DND-41 (cell line): ENCODE results near the gene ISG15.
A peak's percentile ranks its signal among the peaks of the same experiment; 100 is the strongest.

Experiments used
- ATAC-seq: fragments of 200-7000 bp; cut with Tn5 transposase; 3 replicates; pipeline ENCODE4 v1.9.1; 2021; ENCODE audit warnings: low read depth; ENCODE audit not compliant: insufficient read depth
- DNase-seq: peaks from one replicate; pipeline ENCODE4 v3.0.0-alpha.2; 2020
- H2AFZ ChIP-seq: 2 replicates; pipeline ENCODE4 v1.6.0; 2012; ENCODE audit warnings: low read depth, low read length
- H3K27ac ChIP-seq: 2 replicates; pipeline ENCODE4 v1.5.1; 2012; ENCODE audit warnings: low read length, inconsistent platforms
- H3K27me3 ChIP-seq: fragments of 200-600 bp; sonication (generic); 2 replicates; pipeline ENCODE4 v1.6.0; 2012; ENCODE audit warnings: low read length, mild to moderate bottlenecking, inconsistent platforms; ENCODE audit not compliant: insufficient read depth, poor library complexity
- H3K36me3 ChIP-seq: 2 replicates; pipeline ENCODE4 v1.5.1; 2012; ENCODE audit warnings: low read length, inconsistent platforms; ENCODE audit not compliant: insufficient read depth
- H3K4me1 ChIP-seq: 2 replicates; pipeline ENCODE4 v1.5.1; 2012; ENCODE audit warnings: mild to moderate bottlenecking, low read length; ENCODE audit not compliant: insufficient read depth
- H3K4me2 ChIP-seq: 2 replicates; pipeline ENCODE4 v1.6.0; 2012; ENCODE audit warnings: mild to moderate bottlenecking, moderate library complexity, low read length, inconsistent platforms; ENCODE audit not compliant: insufficient read depth
- H3K4me3 ChIP-seq, 2 experiments: fragments of 200-600 bp in 1 of 2; shearing (Covaris generic) in 1 of 2; 2 replicates each; pipeline ENCODE4 v1.5.1; 2012 to 2016; ENCODE audit warnings: inconsistent platforms in 2 of 2, low read length in 2 of 2, mild to moderate bottlenecking in 2 of 2, low read depth in 1 of 2, moderate library complexity in 1 of 2
- H3K79me2 ChIP-seq: 2 replicates; pipeline ENCODE4 v1.6.0; 2012; ENCODE audit warnings: low read length, inconsistent platforms; ENCODE audit not compliant: insufficient read depth
- H3K9ac ChIP-seq: 2 replicates; pipeline ENCODE4 v1.6.0; 2012; ENCODE audit warnings: low read depth, mild to moderate bottlenecking, inconsistent platforms, low read length, moderate library complexity
- H3K9me3 ChIP-seq: 2 replicates; pipeline ENCODE4 v1.5.1; 2012; ENCODE audit warnings: low read length, moderate library complexity, mild to moderate bottlenecking, inconsistent platforms; ENCODE audit not compliant: insufficient read depth, severe bottlenecking
- H4K20me1 ChIP-seq: 2 replicates; pipeline ENCODE4 v1.6.0; 2012; ENCODE audit warnings: low read length; ENCODE audit not compliant: insufficient read depth
- EZH2 ChIP-seq: IDR thresholded peaks from 3 replicates; pipeline ENCODE4 v1.6.1; 2012; ENCODE audit warnings: borderline replicate concordance, low read depth, mild to moderate bottlenecking, moderate library complexity, low read length, inconsistent platforms; ENCODE audit not compliant: severe bottlenecking
- TF ChIP-seq, protein P1 (sequence below): IDR thresholded peaks from 2 replicates; pipeline ENCODE4 v1.5.1; 2012; ENCODE audit warnings: borderline replicate concordance, low read length, moderate library complexity, mild to moderate bottlenecking; ENCODE audit not compliant: poor library complexity, severe bottlenecking; ENCODE audit errors: extremely low read depth

The ISG15 gene

GRCh38 chr1:965526-966134 lies 47.7 kb upstream of the ISG15 start:
- Histone ChIP-seq H2AFZ (no peak overlapping the region), H3K4me3 (no peak overlapping the region), H3K79me2 (no peaks in the 10 kb centered on the region), H3K36me3 (peaks cover 29% of the 10 kb centered on the region), H3K9ac (no peak overlapping the region), H3K4me2 (no peak overlapping the region), H4K20me1 (peaks cover 26% of the 10 kb centered on the region), H3K9me3 (no peaks in the 10 kb centered on the region), H3K27me3 (peaks cover 5% of the 10 kb centered on the region), H3K27ac (no peak overlapping the region), H3K4me1 (peaks cover 24% of the 10 kb centered on the region)
- TF ChIP-seq, protein P1, sequence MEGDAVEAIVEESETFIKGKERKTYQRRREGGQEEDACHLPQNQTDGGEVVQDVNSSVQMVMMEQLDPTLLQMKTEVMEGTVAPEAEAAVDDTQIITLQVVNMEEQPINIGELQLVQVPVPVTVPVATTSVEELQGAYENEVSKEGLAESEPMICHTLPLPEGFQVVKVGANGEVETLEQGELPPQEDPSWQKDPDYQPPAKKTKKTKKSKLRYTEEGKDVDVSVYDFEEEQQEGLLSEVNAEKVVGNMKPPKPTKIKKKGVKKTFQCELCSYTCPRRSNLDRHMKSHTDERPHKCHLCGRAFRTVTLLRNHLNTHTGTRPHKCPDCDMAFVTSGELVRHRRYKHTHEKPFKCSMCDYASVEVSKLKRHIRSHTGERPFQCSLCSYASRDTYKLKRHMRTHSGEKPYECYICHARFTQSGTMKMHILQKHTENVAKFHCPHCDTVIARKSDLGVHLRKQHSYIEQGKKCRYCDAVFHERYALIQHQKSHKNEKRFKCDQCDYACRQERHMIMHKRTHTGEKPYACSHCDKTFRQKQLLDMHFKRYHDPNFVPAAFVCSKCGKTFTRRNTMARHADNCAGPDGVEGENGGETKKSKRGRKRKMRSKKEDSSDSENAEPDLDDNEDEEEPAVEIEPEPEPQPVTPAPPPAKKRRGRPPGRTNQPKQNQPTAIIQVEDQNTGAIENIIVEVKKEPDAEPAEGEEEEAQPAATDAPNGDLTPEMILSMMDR: no peak
- TF ChIP-seq EZH2: no peak
- DNase-seq (no peak), ATAC-seq (no peak)

GRCh38 chr1:966135-966703 lies 47.1 kb upstream of the ISG15 start, which contains the start of gene PLEKHN1:
PLEKHN1 (plus strand) TSS chr1:966482; CDS start chr1:966532, 50 bp downstream.
- H2AFZ ChIP-seq: peak within 1 kb of the TSS; percentile 77
- peak within 1 kb of the TSS; percentile 97 for H3K4me2 ChIP-seq
- H3K4me3 ChIP-seq: peak within 1 kb of the TSS in 1 of 2 experiments; percentile 59; a peak in 2 of 4 replicates
- peaks cover 29% of the 10 kb centered on the region for H3K36me3 ChIP-seq
- no peaks in the 10 kb centered on the region for H3K79me2 ChIP-seq
- peaks cover 25% of the 10 kb centered on the region for H4K20me1 ChIP-seq
- DNase-seq (no peak), ATAC-seq (peak; percentile 2; the same call in 1 of the 3 replicates)
- peaks cover 5% of the 10 kb centered on the region for H3K27me3 ChIP-seq
- H3K9ac ChIP-seq: peak within 1 kb of the TSS; percentile 47
- H3K4me1 ChIP-seq: peaks cover 20% of the 10 kb centered on the region
- H3K27ac ChIP-seq: no peak within 1 kb of the TSS
- H3K9me3 ChIP-seq: no peaks in the 10 kb centered on the region
- TF ChIP-seq, protein P1: no peak

- Histone ChIP-seq H3K27me3 (peaks cover 5% of the 10 kb centered on the region), H4K20me1 (peaks cover 21% of the 10 kb centered on the region), H3K27ac (no peak overlapping the region), H3K36me3 (peaks cover 29% of the 10 kb centered on the region), H3K9me3 (no peaks in the 10 kb centered on the region), H3K9ac (peak overlapping the region; percentile 47), H3K79me2 (no peaks in the 10 kb centered on the region), H3K4me2 (peak overlapping the region; percentile 97), H3K4me3 (peak overlapping the region in 1 of 2 experiments; percentile 59; a peak in 2 of 4 replicates), H2AFZ (peak overlapping the region; percentile 77), H3K4me1 (peaks cover 14% of the 10 kb centered on the region)
- ATAC-seq (peak; percentile 93), DNase-seq (peak; percentile 80)
- TF ChIP-seq, protein P1: no peak
Measured at GRCh38 chr1:966704-967300, 46.5 kb upstream of the ISG15 start.
